Measurements from ENCODE around the gene CHFR.
A peak's percentile ranks its signal among the peaks of the same experiment; 100 is the strongest.
"Not testable (repeated sequence)": the region's sequence is repeated elsewhere in the genome, so short reads cannot be mapped to it uniquely, and the experiment has no call there.

CHFR gene

DNA sequence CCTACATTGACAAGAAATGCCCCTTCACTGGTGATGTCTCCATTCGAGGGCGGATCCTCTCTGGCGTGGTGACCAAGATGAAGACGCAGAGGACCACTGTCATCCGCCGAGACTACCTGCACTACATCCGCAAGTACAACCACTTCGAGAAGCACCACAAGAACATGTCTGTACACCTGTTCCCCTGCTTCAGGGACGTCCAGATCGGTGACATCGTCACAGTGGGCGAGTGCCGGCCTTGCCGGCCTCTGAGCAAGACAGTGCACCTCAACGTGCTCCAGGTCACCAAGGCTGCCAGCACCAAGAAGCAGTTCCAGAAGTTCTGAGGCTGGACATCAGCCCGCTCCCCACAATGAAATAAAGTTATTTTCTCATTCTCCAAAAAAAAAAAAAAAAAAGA is 61.5 kb downstream of the CHFR start:
- H3K4me3 Mint-ChIP-seq, result peak overlapping the region in 1 of 2 donors; percentile 32
- H3K27me3 Mint-ChIP-seq, result no peaks in the 10 kb centered on the region
- DNase-seq (no peak), ATAC-seq (replicated peaks) (no peak)
- H3K4me1 Mint-ChIP-seq, result peaks cover 32 to 58% of the 10 kb centered on the region in 2 donors
- H3K27ac Mint-ChIP-seq, result peak overlapping the region; percentile 59
- no peaks in the 10 kb centered on the region for H3K9me3 Mint-ChIP-seq
- H3K36me3 Mint-ChIP-seq, result peaks cover 41 to 51% of the 10 kb centered on the region in 2 donors

DNA sequence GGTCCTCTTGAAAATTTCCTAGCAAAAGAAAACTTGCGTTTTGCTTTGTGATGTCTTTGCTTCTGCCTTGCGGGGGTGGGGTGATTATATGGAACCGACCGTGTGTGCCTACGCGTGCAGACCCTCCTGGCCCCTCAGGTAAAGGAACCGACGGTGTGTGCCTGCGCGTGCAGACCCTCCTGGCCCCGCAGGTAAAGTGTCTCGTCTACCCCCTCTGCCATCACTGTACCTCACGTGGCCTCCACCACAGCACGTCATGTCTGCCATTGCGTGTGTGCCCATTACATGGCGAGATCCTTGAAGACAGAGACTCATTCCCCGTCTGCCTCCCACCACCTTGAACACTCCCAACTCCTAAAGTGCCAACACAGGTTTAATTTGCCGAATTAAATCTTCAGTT is 62.3 kb downstream of the CHFR start:
- H3K36me3 Mint-ChIP-seq, result peaks cover 44 to 54% of the 10 kb centered on the region in 2 donors
- no peaks in the 10 kb centered on the region for H3K27me3 Mint-ChIP-seq
- no peak overlapping the region for H3K27ac Mint-ChIP-seq
- H3K9me3 Mint-ChIP-seq, result no peaks in the 10 kb centered on the region
- no peak overlapping the region for H3K4me3 Mint-ChIP-seq
- no peak for ATAC-seq (replicated peaks)
- H3K4me1 Mint-ChIP-seq, result peaks cover 37 to 64% of the 10 kb centered on the region in 2 donors
- no peak for DNase-seq

DNA sequence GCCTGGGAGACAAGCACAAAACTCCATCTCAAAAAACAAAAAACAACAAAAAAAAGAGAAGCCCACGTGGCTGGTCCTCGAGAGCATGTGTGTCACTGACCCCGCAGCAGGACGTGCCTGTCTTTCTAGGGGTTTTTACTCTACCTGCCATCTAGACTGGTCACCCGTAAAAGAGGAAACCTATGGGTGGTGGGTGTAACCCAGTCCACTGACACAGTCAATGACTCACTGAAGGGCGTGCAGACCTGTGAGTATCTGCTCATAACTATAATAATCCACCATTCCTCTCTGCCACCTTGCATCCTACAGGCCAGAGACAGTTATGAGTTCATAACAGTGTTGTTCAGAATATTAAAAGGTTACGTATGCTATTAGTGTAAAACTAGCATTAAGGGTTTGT is 63.4 kb downstream of the CHFR start:
- Mint-ChIP-seq H3K9me3 (no peaks in the 10 kb centered on the region), H3K27ac (no peak overlapping the region), H3K27me3 (no peaks in the 10 kb centered on the region), H3K4me3 (no peak overlapping the region), H3K36me3 (peaks cover 54 to 61% of the 10 kb centered on the region in 2 donors), H3K4me1 (peaks cover 34 to 67% of the 10 kb centered on the region in 2 donors)
- DNase-seq (no peak), ATAC-seq (replicated peaks) (no peak)

DNA sequence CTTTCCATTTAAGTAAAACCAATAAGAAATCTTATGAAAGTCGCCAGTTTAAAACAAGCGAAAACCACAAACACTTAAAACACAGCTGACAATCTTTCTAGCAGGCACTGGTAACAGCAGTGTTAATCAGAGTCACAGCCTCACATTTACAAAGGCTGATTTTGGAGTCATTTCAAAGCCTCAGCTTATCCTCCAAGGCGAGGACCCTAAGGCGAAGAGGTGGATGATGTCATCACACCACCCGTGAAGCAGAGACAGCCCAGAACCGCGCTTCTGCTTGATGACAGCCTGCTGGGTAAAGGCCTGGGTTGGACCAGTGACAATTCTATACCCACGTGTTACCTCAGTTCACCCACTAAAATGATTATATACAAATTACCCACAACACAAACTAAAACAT is 68.8 kb downstream of the CHFR start:
- Mint-ChIP-seq H3K4me3 (no peak overlapping the region), H3K9me3 (no peaks in the 10 kb centered on the region), H3K4me1 (peaks cover 9 to 29% of the 10 kb centered on the region in 2 donors), H3K36me3 (peaks cover 37 to 43% of the 10 kb centered on the region in 2 donors), H3K27me3 (no peaks in the 10 kb centered on the region), H3K27ac (peak overlapping the region; percentile 85)
- no peak for DNase-seq
- no peak for ATAC-seq (replicated peaks)

DNA sequence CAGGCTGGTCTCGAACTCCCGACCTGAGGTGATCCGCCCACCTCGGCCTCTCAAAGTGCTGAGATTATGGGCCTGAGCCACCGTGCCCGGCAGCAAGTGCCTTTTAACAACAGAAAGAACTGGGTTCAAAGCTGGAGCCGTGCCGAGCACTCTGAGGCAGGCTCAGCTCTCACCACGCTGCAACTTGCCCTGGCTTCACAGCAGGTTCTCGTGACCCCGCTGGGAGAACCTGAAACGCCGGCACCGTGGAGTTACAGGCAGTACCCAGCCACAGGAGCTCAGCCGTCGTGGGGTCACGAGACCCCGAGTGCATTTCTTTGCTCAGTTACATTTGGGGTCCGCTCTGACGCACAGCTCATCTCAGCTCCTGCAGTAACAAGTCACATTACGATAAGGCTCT is 73.2 kb downstream of the CHFR start:
- ATAC-seq (replicated peaks), result no peak
- Mint-ChIP-seq H3K9me3 (peaks cover 3 to 5% of the 10 kb centered on the region in 2 donors), H3K4me3 (no peak overlapping the region), H3K27me3 (no peaks in the 10 kb centered on the region), H3K27ac (no peak overlapping the region), H3K4me1 (peaks cover 5 to 14% of the 10 kb centered on the region in 2 donors), H3K36me3 (peaks cover 33 to 56% of the 10 kb centered on the region in 2 donors)
- DNase-seq, result no peak

DNA sequence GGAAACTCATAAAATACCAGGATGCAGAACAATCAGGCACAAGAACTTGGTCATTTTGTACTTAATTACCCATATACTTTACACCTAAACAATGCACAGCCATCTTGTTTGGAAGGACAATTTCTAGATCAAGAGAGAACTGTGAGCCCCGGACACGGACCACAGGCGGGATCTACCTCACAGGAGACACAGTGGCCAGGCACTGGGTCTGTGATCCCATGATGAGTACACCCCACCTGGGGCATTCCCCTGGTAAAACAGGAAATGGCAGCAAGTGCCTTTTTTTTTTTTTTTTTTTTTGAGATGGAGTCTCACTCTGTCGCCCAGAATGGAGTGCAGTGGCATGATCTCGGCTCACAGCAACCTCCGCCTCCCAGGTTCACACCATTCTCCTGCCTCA is 74.0 kb downstream of the CHFR start:
- ATAC-seq (replicated peaks) (peak; percentile 67 to 91), DNase-seq (peak; percentile 24)
- H3K4me1 Mint-ChIP-seq, result peaks cover 5 to 13% of the 10 kb centered on the region in 2 donors
- peak overlapping the region; percentile 34 for H3K27ac Mint-ChIP-seq
- no peak overlapping the region for H3K4me3 Mint-ChIP-seq
- peaks cover 3 to 5% of the 10 kb centered on the region in 2 donors for H3K9me3 Mint-ChIP-seq
- no peaks in the 10 kb centered on the region for H3K27me3 Mint-ChIP-seq
- H3K36me3 Mint-ChIP-seq, result peaks cover 37 to 60% of the 10 kb centered on the region in 2 donors

DNA sequence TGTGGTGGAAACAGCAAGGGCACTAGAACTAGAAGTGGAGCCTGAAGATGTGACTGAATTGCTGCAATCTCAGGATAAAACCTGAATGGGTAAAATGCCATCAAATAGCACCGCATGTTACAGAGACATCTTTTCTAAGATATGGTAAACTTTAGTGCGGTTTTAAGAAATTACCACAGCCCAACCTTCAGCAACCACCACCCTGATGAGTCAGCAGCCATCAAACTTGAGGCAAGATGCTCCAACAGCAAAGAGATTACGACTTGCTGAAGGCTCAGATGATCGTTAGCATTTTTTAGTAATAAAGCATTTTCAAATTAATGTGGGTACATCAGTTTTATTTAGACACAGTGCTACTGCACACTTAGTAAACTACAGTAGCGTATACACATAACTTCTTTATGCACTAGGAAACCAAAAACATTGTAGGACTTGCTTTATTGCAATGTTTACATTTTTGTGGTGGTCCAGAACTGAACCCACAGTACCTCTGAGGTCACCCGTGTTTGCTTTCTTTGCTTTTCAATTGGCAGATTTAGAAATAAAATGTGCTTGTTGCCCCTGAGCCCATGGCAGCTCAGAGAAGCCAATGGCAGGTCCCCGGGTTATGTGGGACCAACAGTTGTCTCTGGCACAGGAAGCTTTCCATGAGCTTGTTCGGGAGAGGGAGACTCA is 74.6 kb downstream of the CHFR start:
- Mint-ChIP-seq H3K9me3 (peaks cover 3 to 5% of the 10 kb centered on the region in 2 donors), H3K27me3 (no peaks in the 10 kb centered on the region), H3K4me1 (peaks cover 4 to 7% of the 10 kb centered on the region in 2 donors), H3K4me3 (no peak overlapping the region), H3K36me3 (peaks cover 32 to 60% of the 10 kb centered on the region in 2 donors), H3K27ac (peak overlapping the region; percentile 20)
- ATAC-seq (replicated peaks) (no peak), DNase-seq (no peak)

DNA sequence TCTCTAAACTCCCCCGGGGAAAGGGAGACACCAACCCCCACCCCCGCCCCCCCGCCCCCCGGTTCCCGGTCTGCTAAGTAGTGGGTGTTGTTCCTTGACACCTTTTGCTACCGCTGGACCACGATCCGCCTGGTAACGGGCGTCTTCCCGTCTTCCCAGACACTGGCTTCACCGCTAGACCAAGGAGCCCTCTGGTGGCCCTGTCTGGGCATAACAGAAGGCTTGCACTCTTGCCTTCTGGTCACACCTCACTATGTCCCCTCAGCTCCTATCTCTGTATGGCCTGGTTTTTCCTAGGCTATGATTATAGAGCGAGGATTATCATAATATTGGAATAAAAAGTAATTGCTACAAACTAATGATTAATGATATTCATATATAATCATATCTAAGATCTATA is 78.0 kb downstream of the CHFR start:
- H3K27ac Mint-ChIP-seq; ATAC-seq (replicated peaks); H3K9me3 Mint-ChIP-seq; H3K4me1 Mint-ChIP-seq; H3K27me3 Mint-ChIP-seq; H3K4me3 Mint-ChIP-seq; DNase-seq: not testable (repeated sequence)
- peaks cover 36 to 69% of the 10 kb centered on the region in 2 donors for H3K36me3 Mint-ChIP-seq

DNA sequence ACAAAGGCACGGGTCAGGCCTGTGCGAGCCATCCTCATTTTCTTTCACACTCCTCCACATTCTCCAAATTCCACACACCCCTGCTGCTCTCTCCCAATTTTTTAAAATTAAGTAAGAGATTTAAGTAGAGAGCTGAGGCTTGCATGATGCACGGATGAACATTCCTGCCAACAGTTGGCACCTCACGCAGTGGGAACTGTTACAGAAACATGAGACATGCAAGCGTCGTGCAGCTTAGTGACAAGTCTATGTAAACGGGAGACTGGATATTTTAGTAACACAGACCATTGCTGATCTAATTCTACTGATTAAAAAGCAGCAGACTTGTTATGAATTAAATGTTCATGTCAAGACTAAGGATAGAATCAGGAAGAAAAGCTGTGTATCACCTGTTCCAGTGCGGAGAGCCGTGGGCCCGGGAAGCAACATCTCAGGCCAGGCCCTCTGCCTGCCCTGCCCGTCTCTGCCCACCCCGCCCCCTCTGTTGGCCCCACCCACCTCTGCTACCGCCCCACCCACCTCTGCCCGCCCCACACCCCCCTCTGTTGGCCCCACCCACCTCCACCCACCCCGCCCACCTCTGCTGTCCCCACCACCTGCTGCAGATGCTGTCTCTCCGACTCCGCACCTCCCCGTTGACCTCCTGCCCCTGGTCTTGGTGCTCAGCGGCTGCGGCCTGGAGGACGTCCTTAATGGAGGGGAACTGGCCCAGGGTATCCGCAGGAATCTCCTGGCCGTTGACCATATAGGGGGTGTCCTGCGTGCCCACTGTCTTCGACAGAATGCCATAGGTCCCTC is 79.9 kb downstream of the CHFR start:
- DNase-seq, result no peak
- Mint-ChIP-seq H3K27me3 (no peaks in the 10 kb centered on the region), H3K36me3 (peaks cover 50 to 77% of the 10 kb centered on the region in 2 donors), H3K27ac (no peak overlapping the region), H3K9me3 (peaks cover 3 to 5% of the 10 kb centered on the region in 2 donors), H3K4me3 (no peak overlapping the region), H3K4me1 (peaks cover 7 to 9% of the 10 kb centered on the region in 2 donors)
- no peak for ATAC-seq (replicated peaks)

DNA sequence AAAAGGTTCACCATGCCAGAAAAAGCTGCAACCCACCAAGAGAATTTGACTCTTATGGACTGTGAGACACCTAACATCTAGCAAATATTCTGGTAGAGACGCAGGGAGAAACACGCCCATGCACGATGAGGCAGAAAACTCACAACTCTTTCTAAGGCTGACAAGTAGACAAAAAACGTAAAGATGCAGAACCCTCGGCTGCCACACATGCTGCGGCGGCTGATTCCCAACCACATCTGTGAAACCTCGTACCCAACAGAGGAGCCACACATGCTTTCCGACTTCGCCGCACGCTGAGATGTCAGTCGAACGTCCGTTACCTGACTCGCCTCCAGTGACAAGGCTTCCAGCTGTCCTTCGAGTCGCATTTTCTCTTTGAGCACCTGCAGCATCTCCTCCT is 80.5 kb downstream of the CHFR start:
- DNase-seq (no peak), ATAC-seq (replicated peaks) (no peak)
- no peaks in the 10 kb centered on the region for H3K27me3 Mint-ChIP-seq
- peaks cover 3 to 5% of the 10 kb centered on the region in 2 donors for H3K9me3 Mint-ChIP-seq
- peaks cover 49 to 74% of the 10 kb centered on the region in 2 donors for H3K36me3 Mint-ChIP-seq
- H3K4me1 Mint-ChIP-seq, result peaks cover 7 to 9% of the 10 kb centered on the region in 2 donors
- H3K27ac Mint-ChIP-seq, result no peak overlapping the region
- H3K4me3 Mint-ChIP-seq, result no peak overlapping the region

DNA sequence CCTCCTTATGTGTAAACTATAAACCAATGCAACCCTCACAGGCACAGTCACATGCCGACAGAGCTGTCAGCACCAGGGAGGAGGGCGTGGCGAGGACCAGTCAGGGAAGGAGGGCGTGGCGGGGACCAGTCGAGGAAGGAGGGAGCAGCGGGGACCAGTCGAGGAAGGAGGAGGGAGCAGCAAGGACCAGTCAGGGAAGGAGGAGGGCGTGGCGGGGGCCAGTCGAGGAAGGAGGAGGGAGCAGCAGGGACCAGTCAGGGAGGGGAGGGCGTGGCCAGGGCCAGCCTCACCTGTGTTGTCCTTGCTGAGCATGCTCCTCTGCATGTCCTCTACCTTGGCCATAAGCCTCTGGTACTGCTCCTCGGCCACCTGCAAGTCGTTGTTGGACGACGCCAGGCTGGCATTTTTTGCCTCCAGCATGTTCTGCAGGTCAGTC is 83.0 kb downstream of the CHFR start:
- no peaks in the 10 kb centered on the region for H3K27me3 Mint-ChIP-seq
- peaks cover 0 to 6% of the 10 kb centered on the region in 2 donors for H3K4me1 Mint-ChIP-seq
- H3K4me3 Mint-ChIP-seq, result no peak overlapping the region
- ATAC-seq (replicated peaks) (no peak), DNase-seq (no peak)
- H3K9me3 Mint-ChIP-seq, result no peaks in the 10 kb centered on the region
- H3K36me3 Mint-ChIP-seq, result peaks cover 53 to 76% of the 10 kb centered on the region in 2 donors
- H3K27ac Mint-ChIP-seq, result no peak overlapping the region

DNA sequence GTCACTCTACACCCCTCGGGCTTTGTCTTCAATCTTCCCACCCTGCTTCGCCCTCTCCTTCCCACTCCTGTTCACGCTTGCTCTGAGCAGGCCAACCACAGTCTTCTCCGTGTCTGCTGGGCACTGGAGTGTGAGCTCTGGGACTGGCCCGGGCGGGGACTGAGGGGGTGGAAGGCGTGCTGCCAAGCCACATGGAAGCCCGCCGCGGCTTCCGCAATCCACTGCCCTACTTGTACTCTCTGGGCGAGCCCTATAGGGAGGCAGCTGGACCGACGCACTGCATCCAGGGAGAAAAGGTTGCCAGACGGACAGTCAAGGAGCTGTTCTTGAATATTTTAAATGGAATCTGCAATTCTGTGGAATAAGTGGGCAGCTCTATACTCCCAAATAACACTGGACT is 83.5 kb downstream of the CHFR start:
- DNase-seq (no peak), ATAC-seq (replicated peaks) (no peak)
- H3K36me3 Mint-ChIP-seq, result peaks cover 53 to 73% of the 10 kb centered on the region in 2 donors

DNA sequence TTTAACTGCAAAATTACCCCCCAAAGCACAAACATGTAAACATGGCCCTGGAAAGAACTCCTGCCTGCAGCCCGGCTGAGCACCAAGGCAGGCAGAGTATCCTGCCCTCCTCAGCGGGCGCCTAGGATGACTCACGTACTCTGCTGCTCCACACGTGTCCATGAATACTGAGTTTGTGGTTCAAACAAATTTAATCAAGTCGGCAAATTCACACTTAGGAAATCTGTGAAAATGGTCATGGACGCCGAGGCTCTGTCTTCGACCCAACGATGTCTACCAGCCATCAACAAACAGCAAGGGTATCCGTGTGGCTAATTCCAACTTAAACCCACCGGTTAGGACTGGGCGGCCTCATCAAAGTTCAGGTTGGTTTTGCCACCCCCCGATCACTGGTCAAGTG is 84.3 kb downstream of the CHFR start:
- Mint-ChIP-seq H3K4me1 (peaks cover 0 to 6% of the 10 kb centered on the region in 2 donors), H3K27ac (peak overlapping the region; percentile 51), H3K9me3 (no peaks in the 10 kb centered on the region), H3K36me3 (peaks cover 50 to 73% of the 10 kb centered on the region in 2 donors), H3K4me3 (no peak overlapping the region), H3K27me3 (no peaks in the 10 kb centered on the region)
- DNase-seq (no peak), ATAC-seq (replicated peaks) (no peak)

More for the DNA sequence above, 83.5 kb downstream of the CHFR start:
- Mint-ChIP-seq H3K27me3 (no peaks in the 10 kb centered on the region), H3K9me3 (no peaks in the 10 kb centered on the region), H3K4me1 (peaks cover 0 to 6% of the 10 kb centered on the region in 2 donors), H3K4me3 (no peak overlapping the region), H3K27ac (no peak overlapping the region)

DNA sequence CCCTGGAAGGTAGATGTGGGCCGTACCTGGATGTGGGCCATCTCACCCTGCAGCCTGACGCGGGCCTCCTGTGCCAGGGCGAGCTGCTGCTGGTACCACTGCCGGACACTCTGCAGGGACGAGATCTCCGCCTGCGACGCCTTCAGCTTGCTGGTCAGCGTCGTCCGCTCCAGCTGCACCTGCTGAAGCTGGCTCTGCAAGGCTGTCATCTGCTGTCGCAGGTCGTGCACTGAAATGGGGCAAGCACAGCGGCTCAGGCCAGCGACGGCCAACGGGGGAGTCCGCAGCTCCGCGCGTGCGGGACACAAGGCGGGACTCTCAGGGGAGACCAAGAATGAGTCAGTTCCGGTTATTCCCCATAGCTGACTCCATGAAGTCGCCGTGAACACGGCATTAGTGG is 85.7 kb downstream of the CHFR start:
- DNase-seq (no peak), ATAC-seq (replicated peaks) (no peak)
- peaks cover 50 to 73% of the 10 kb centered on the region in 2 donors for H3K36me3 Mint-ChIP-seq
- H3K4me1 Mint-ChIP-seq, result peaks cover 0 to 6% of the 10 kb centered on the region in 2 donors
- no peaks in the 10 kb centered on the region for H3K9me3 Mint-ChIP-seq
- no peaks in the 10 kb centered on the region for H3K27me3 Mint-ChIP-seq
- no peak overlapping the region for H3K27ac Mint-ChIP-seq
- no peak overlapping the region for H3K4me3 Mint-ChIP-seq

DNA sequence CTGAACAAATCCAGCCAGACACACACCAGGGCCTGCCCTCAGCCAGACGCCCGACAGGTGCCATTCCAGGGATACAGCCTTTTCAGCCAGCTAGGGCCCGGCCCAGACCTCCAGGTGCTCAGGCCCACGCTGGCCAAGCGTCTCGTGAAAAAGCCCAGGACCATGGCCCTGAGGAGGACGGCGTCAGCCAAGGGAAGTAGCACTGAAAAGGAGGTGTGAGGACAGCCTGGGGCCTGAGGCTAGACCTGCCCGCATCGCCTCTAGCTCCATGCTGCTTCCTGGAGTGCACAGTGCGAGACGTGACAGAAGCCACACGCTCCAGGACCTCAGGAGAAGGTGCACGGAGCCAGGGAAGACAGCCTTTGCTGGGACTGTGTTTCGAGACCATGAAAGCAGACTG is 88.6 kb downstream of the CHFR start:
- no peak for ATAC-seq (replicated peaks)
- Mint-ChIP-seq H3K27me3 (no peaks in the 10 kb centered on the region), H3K9me3 (no peaks in the 10 kb centered on the region), H3K4me1 (no peaks in the 10 kb centered on the region), H3K4me3 (no peak overlapping the region), H3K27ac (no peak overlapping the region), H3K36me3 (peaks cover 51 to 72% of the 10 kb centered on the region in 2 donors)
- no peak for DNase-seq

Measured in stimulated activated naive B cell treated with anti-CD40 and anti-IgM and Interleukin-4, amounts not matched to agents 10 μg/mL and 1 μg/mL and 100 μg/mL, for 72 hours (primary cell).